ENCODE measurements around the gene PANK1. TPM values are rescaled to one million over a fixed set of nuclear protein-coding genes. Genes with fewer than 3 reads are reported as not detected.

The PANK1 gene
- total and polyA plus RNA-seq, 2 of the 8 experiments (the other 6 are each of a cell fraction or from before 2014, with no cell fraction given), result 18.5 to 40.4 TPM

DNA sequence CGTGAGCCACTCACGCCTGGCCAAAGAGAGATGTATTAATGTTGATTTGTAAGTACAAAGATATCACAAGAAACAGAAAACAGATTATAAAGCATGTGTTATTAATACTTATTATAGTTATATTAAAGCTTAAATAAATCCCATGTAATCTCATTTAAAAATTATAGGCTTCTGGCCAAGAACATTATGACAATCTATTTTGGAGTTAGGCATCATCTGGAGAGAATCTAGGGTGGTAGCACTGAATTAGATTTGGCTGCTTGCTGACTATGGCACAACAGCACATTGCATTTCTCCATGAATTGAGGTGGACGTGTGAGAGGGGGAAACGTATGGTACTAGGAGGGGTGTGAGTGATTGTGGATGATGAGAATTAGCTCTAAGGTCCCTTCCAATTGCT, 92.8 kb downstream of the PANK1 start (continued):
- TF ChIP-seq BRCA1 (IDR thresholded peaks at IDR 0.05; ENCODE audit: low read depth, low read length), result no peak

Data from H1 (cell line).